Activated CD4-positive, alpha-beta T cell treated with anti-CD3 and anti-CD28 coated beads, Interleukin-2, amount 10 ng/mL, durations not matched to agents 7 days and 5 days (primary cell): ENCODE measurements around the gene PARD3B. TPM values are rescaled to one million over a fixed set of nuclear protein-coding genes. Genes with fewer than 3 reads are reported as not detected.

Source experiments
- CTCF ChIA-PET: fragments of 350-600 bp; sonication (Branson Sonifier 250); formaldehyde crosslinking; loops from one replicate; lab custom pipeline; 2021; ENCODE audit warnings: antibody characterized with exemption; lab: Charles Lee
- POLR2A ChIA-PET: fragments of 350-600 bp; sonication (Branson Sonifier 250); formaldehyde crosslinking; loops from one replicate; lab custom pipeline; 2021; ENCODE audit warnings: antibody characterized with exemption; lab: Charles Lee
- DNase-seq: peaks from one replicate; pipeline ENCODE4 v3.0.0-alpha.2; 2020
- H3K27ac Mint-ChIP-seq: one replicate; pipeline ENCODE4 v1.8.0; 2021; ENCODE audit warnings: mild to moderate bottlenecking, moderate library complexity, mixed read lengths
- H3K27me3 Mint-ChIP-seq: one replicate; pipeline ENCODE4 v1.8.0; 2021; ENCODE audit warnings: mixed read lengths
- H3K36me3 Mint-ChIP-seq: one replicate; pipeline ENCODE4 v1.8.0; 2021; ENCODE audit warnings: low read depth, mixed read lengths
- H3K4me1 Mint-ChIP-seq: one replicate; pipeline ENCODE4 v1.8.0; 2021; ENCODE audit warnings: mixed read lengths
- H3K4me3 Mint-ChIP-seq: one replicate; pipeline ENCODE4 v1.8.0; 2021; ENCODE audit warnings: mild to moderate bottlenecking, moderate library complexity, mixed read lengths
- H3K9me3 Mint-ChIP-seq: one replicate; pipeline ENCODE4 v1.8.0; 2021; ENCODE audit warnings: mixed read lengths
- total RNA-seq, 2 experiments: library from RNA; stranded (reverse); gene quantifications; one replicate each; pipeline ENCODE4 v1.2.3, GENCODE V29; 2021

Gene PARD3B
- total RNA-seq, 2 experiments from 2014 or later: 0.50 to 0.77 TPM

- CTCF ChIA-PET: no interaction called here
- no peak for DNase-seq
- H3K9me3 Mint-ChIP-seq: no peaks in the 10 kb centered on the region
- no peaks in the 10 kb centered on the region for H3K36me3 Mint-ChIP-seq
- peaks cover 3% of the 10 kb centered on the region for H3K27me3 Mint-ChIP-seq
- H3K4me3 Mint-ChIP-seq: no peak overlapping the region
- POLR2A ChIA-PET: no interaction called here
- H3K27ac Mint-ChIP-seq: no peak overlapping the region
- no peaks in the 10 kb centered on the region for H3K4me1 Mint-ChIP-seq
These were observed 127.5 kb downstream of the PARD3B start for GRCh38 chr2:204672772-204673171.

DNA sequence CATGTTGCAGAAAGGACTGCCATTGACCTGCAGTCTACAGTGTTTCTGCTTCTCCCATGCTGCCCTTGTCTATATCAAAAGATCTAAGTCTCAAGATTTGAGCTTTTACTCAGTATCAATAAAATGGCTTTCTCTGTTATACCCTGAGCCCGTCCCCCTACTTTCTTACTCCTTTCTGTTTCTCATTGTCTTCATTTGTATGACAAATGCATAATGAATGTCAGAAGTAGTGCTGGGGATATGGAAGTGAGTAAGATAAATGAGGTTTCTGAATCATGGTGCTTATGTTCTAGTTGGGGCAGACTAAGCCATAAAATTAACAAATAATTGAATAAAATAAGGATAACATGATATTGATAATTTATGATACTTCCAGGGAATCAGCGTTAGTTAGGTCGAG, 128.6 kb downstream of the PARD3B start:
- no peaks in the 10 kb centered on the region for H3K9me3 Mint-ChIP-seq
- ChIA-PET CTCF (no interaction called here), POLR2A (no interaction called here)
- DNase-seq: no peak
- H3K27ac Mint-ChIP-seq: no peak overlapping the region
- peaks cover 3% of the 10 kb centered on the region for H3K27me3 Mint-ChIP-seq
- H3K4me1 Mint-ChIP-seq: no peaks in the 10 kb centered on the region
- H3K4me3 Mint-ChIP-seq: no peak overlapping the region
- H3K36me3 Mint-ChIP-seq: no peaks in the 10 kb centered on the region

DNA sequence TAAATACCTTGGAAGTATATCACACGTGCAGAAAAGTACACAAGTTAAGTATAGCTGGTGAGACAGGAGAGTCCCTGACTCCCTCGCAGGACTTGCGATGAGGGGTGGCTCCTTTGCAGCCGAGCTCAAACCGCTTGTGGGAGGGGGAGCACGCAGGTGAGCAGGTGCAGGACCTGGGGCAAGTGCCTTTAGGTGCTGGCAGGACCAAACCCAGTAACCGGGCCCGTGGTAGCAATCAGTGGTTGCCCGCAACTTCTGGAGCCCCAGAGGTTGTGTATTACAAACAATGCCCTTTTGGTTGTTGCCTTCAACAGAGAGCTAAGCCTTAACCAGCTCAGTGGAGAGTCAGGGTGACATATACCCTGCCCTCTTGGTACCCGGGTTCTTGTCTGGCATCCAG, 132.8 kb downstream of the PARD3B start:
- H3K4me3 Mint-ChIP-seq: no peak overlapping the region
- H3K36me3 Mint-ChIP-seq: no peaks in the 10 kb centered on the region
- H3K9me3 Mint-ChIP-seq: no peaks in the 10 kb centered on the region
- peaks cover 7% of the 10 kb centered on the region for H3K27me3 Mint-ChIP-seq
- POLR2A ChIA-PET: no interaction called here
- CTCF ChIA-PET: interaction anchor here (0.7 to 2.4 kb wide), 2 partner anchors 11 to 17 kb away, joined by 3 to 7 read pairs; no protein-coding TSS in a partner anchor
- DNase-seq: no peak
- H3K4me1 Mint-ChIP-seq: no peaks in the 10 kb centered on the region
- no peak overlapping the region for H3K27ac Mint-ChIP-seq

DNA sequence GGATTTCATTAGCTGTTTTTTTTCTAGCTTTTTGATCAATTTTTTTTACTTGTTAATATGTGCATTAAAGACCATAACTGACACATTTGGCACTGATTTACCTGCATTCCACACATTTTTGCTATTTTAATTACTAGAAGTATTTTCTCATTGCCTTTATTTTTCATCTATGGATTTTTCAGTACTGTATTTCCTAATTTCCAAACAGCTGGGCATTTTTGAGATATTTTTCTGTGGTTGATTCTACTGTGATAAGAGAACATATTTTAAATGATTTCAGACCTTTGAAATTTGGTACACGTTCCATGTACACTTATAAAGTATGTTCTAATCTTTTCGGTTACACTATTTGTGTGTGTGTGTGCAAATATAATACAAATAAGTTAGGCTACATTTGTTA, 135.3 kb downstream of the PARD3B start:
- no peaks in the 10 kb centered on the region for H3K9me3 Mint-ChIP-seq

GRCh38 chr2:204681412-204681811, 136.1 kb downstream of the PARD3B start:
- ChIA-PET POLR2A (no interaction called here), CTCF (no interaction called here)
- H3K4me3 Mint-ChIP-seq: no peak overlapping the region
- peaks cover 12% of the 10 kb centered on the region for H3K27me3 Mint-ChIP-seq
- no peak overlapping the region for H3K27ac Mint-ChIP-seq
- H3K9me3 Mint-ChIP-seq: no peaks in the 10 kb centered on the region
- H3K4me1 Mint-ChIP-seq: no peaks in the 10 kb centered on the region
- no peak for DNase-seq
- no peaks in the 10 kb centered on the region for H3K36me3 Mint-ChIP-seq

More for the DNA sequence above, 135.3 kb downstream of the PARD3B start:
- ChIA-PET POLR2A (no interaction called here), CTCF (interaction anchor here (1.0 kb wide), 1 partner anchor 13 kb away, joined by 3 read pairs; no protein-coding TSS in a partner anchor)
- H3K27ac Mint-ChIP-seq: no peak overlapping the region
- no peaks in the 10 kb centered on the region for H3K36me3 Mint-ChIP-seq
- DNase-seq: no peak
- no peaks in the 10 kb centered on the region for H3K4me1 Mint-ChIP-seq
- H3K4me3 Mint-ChIP-seq: no peak overlapping the region
- H3K27me3 Mint-ChIP-seq: peaks cover 12% of the 10 kb centered on the region

DNA sequence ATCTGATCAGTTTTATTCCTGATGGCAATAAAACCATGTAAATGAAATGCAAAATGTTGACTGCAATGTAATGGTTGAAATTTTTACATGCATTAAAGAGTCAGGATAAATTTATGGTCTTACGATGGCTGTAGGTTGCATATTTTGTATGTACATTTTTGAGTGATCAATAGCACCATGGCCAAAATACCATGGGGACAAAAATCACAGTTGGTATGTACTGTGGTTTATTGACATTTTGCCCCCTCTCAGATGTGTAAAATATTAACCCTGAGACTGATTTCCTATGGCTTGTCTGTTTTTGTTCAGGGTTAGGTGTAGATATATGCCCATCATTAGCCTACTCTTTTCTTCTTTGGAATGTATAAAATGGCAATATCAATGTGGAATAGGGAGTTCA, 138.1 kb downstream of the PARD3B start:
- DNase-seq: no peak
- ChIA-PET POLR2A (no interaction called here), CTCF (no interaction called here)
- Mint-ChIP-seq H3K27me3 (peaks cover 12% of the 10 kb centered on the region), H3K27ac (no peak overlapping the region), H3K36me3 (no peaks in the 10 kb centered on the region), H3K4me3 (no peak overlapping the region), H3K9me3 (no peaks in the 10 kb centered on the region), H3K4me1 (no peaks in the 10 kb centered on the region)

GRCh38 chr2:204686406-204686805, 141.1 kb downstream of the PARD3B start:
- no peak overlapping the region for H3K4me3 Mint-ChIP-seq
- ChIA-PET CTCF (no interaction called here), POLR2A (no interaction called here)
- peaks cover 12% of the 10 kb centered on the region for H3K27me3 Mint-ChIP-seq
- no peak for DNase-seq
- H3K9me3 Mint-ChIP-seq: no peaks in the 10 kb centered on the region
- no peaks in the 10 kb centered on the region for H3K36me3 Mint-ChIP-seq
- no peak overlapping the region for H3K27ac Mint-ChIP-seq
- no peaks in the 10 kb centered on the region for H3K4me1 Mint-ChIP-seq

DNA sequence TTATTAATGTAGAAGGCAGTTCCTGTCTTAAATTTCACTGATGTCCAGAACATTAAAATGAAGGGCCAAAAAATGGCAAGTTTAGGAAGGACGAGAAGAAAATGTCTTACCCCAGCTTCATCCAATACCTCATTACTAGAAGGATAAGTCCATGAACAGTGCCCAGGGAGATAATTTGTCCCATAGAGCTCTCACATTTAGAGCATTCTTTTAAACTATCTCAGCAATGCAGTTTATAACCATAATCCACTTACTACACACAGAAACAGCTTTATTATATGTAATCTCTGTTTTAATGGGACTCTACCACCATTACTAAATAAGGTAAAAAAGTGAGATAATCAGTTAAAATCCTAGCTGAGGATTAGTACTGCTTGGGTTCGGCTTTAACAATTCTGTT, 142.5 kb downstream of the PARD3B start:
- H3K27ac Mint-ChIP-seq: no peak overlapping the region
- no peak overlapping the region for H3K4me3 Mint-ChIP-seq
- H3K36me3 Mint-ChIP-seq: no peaks in the 10 kb centered on the region
- no peaks in the 10 kb centered on the region for H3K9me3 Mint-ChIP-seq
- ChIA-PET CTCF (no interaction called here), POLR2A (no interaction called here)
- H3K4me1 Mint-ChIP-seq: peaks cover 6% of the 10 kb centered on the region
- H3K27me3 Mint-ChIP-seq: peaks cover 11% of the 10 kb centered on the region
- no peak for DNase-seq

DNA sequence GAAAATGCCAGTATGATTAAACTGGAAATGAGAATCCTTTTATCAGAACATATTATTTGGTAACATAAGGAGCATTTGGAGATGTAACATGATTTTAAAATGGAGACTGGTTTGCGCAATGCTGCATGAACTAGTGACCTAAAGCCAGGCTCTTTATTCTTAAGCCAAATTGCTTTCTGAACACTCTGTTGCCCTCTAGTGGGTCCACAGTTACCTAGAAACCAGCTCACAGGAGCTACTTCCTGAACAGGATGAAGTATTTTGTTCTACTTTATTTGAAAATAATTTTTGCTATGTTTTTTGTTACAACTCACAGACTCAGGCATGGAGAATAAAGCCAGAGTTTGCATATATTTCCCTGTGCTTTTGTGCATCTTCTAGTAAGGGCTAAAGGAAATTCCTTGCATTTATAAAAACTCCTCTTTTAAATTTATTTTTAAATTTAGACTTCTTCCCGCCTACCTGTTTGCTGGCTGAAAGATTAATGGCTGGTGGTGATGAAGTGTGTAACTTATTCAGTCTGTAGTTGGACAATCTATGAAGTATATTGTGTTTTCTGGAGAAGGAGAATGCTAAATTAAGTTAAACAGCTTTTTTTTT, 146.7 kb downstream of the PARD3B start:
- Mint-ChIP-seq H3K9me3 (no peaks in the 10 kb centered on the region), H3K36me3 (no peaks in the 10 kb centered on the region), H3K4me3 (no peak overlapping the region), H3K4me1 (peaks cover 12% of the 10 kb centered on the region), H3K27ac (no peak overlapping the region), H3K27me3 (peaks cover 4% of the 10 kb centered on the region)
- ChIA-PET POLR2A (no interaction called here), CTCF (no interaction called here)
- peak; percentile 45 for DNase-seq

- Mint-ChIP-seq H3K36me3 (no peaks in the 10 kb centered on the region), H3K4me3 (no peak overlapping the region), H3K9me3 (no peaks in the 10 kb centered on the region), H3K4me1 (peaks cover 12% of the 10 kb centered on the region), H3K27me3 (peaks cover 4% of the 10 kb centered on the region), H3K27ac (no peak overlapping the region)
- ChIA-PET CTCF (no interaction called here), POLR2A (no interaction called here)
- no peak for DNase-seq
These were observed 147.5 kb downstream of the PARD3B start for GRCh38 chr2:204692790-204693189.

GRCh38 chr2:204693262-204693661, 148.0 kb downstream of the PARD3B start:
- Mint-ChIP-seq H3K36me3 (no peaks in the 10 kb centered on the region), H3K27me3 (peaks cover 4% of the 10 kb centered on the region), H3K9me3 (no peaks in the 10 kb centered on the region), H3K4me1 (peaks cover 12% of the 10 kb centered on the region), H3K4me3 (no peak overlapping the region), H3K27ac (no peak overlapping the region)
- ChIA-PET CTCF (interaction anchor here (0.9 kb wide), 1 partner anchor 13 kb away, joined by 3 read pairs; no protein-coding TSS in a partner anchor), POLR2A (no interaction called here)
- DNase-seq: no peak

DNA sequence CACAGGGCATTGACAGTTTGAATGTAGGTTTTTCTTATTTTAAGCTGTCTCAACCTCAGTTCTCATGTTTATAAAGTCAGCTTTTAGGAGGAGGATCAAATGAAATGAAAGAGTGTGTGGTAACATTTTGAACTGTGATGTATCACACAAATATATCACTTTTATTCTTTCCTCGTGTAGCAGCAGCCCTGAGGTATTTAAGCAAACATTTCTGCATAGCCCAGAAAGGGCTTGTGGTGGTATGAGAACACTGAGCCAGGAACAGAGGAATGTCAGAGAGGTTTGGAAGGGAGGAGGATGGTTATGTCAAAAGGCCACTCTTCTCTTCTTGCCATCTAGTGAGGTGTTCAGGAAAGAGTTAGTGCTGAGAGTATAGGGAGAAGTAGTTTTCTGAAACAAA, 150.2 kb downstream of the PARD3B start:
- no peak for DNase-seq
- H3K4me1 Mint-ChIP-seq: peaks cover 12% of the 10 kb centered on the region
- H3K27ac Mint-ChIP-seq: no peak overlapping the region
- H3K4me3 Mint-ChIP-seq: no peak overlapping the region
- H3K36me3 Mint-ChIP-seq: no peaks in the 10 kb centered on the region
- POLR2A ChIA-PET: no interaction called here
- H3K27me3 Mint-ChIP-seq: peaks cover 2% of the 10 kb centered on the region
- CTCF ChIA-PET: interaction anchor here (0.5 kb wide), 1 partner anchor 17 kb away, joined by 3 read pairs; no protein-coding TSS in a partner anchor
- H3K9me3 Mint-ChIP-seq: no peaks in the 10 kb centered on the region

DNA sequence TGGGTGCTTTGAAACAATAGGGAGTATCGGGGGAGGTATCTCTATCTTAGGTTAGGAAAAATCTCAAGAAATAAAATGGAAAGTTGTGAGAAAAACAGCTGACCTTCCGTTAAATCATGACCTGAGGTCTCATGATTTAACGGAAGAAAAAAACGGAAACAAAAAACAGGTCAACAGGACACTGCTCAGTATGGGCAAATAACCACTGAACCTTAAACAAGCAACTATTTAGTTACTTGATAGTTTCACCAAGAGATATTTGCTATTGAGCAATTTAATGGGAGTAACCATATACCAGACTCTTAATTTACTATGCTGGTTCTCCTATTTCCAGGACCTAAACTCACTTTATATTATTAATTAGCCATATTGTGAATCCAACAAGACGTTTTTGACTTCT, 150.8 kb downstream of the PARD3B start:
- no peaks in the 10 kb centered on the region for H3K36me3 Mint-ChIP-seq
- DNase-seq: no peak
- H3K27me3 Mint-ChIP-seq: peaks cover 3% of the 10 kb centered on the region
- CTCF ChIA-PET: no interaction called here
- H3K4me1 Mint-ChIP-seq: peaks cover 12% of the 10 kb centered on the region
- H3K9me3 Mint-ChIP-seq: no peaks in the 10 kb centered on the region
- H3K27ac Mint-ChIP-seq: no peak overlapping the region
- H3K4me3 Mint-ChIP-seq: no peak overlapping the region
- POLR2A ChIA-PET: no interaction called here
